Activated CD4-positive, alpha-beta T cell treated with anti-CD3 and anti-CD28 coated beads, Interleukin-2, Interleukin-6, amounts not matched to agents 100 ng/mL and 50 ng/mL, durations not matched to agents 16 hours and 8 hours (primary cell): ENCODE data around the gene PIMREG.

Experiments
- DNase-seq: peaks from one replicate; pipeline ENCODE4 v3.0.0-alpha.2; 2020

Gene PIMREG

GRCh38 chr17:6462692-6463091 is 18.4 kb downstream of the PIMREG start:
- DNase-seq = no peak

GRCh38 chr17:6463616-6464445 is 19.6 kb downstream of the PIMREG start:
- no peak for DNase-seq

GRCh38 chr17:6464446-6465041 is 20.3 kb downstream of the PIMREG start:
- DNase-seq = no peak

GRCh38 chr17:6465206-6466003 is 21.1 kb downstream of the PIMREG start:
- DNase-seq = no peak

GRCh38 chr17:6467567-6467966 is 23.3 kb downstream of the PIMREG start:
- DNase-seq = no peak

GRCh38 chr17:6468051-6468790 is 24.0 kb downstream of the PIMREG start:
- DNase-seq = no peak

- no peak for DNase-seq
Observed at GRCh38 chr17:6470146-6470718, 26.0 kb downstream of the PIMREG start.

- DNase-seq = no peak
Observed at GRCh38 chr17:6470751-6471521, 26.7 kb downstream of the PIMREG start.

GRCh38 chr17:6471531-6472465 is 27.5 kb downstream of the PIMREG start:
- DNase-seq = no peak

GRCh38 chr17:6472517-6472916 is 28.3 kb downstream of the PIMREG start:
- DNase-seq = no peak

- DNase-seq = peak; percentile 76
Observed at GRCh38 chr17:6473128-6473767, 29.0 kb downstream of the PIMREG start.

GRCh38 chr17:6474376-6474775 is 30.1 kb downstream of the PIMREG start:
- DNase-seq = no peak

- no peak for DNase-seq
Observed at GRCh38 chr17:6474906-6475305, 30.7 kb downstream of the PIMREG start.

GRCh38 chr17:6475411-6475810 is 31.2 kb downstream of the PIMREG start:
- no peak for DNase-seq

GRCh38 chr17:6476076-6476809 is 32.0 kb downstream of the PIMREG start:
- no peak for DNase-seq

- no peak for DNase-seq
Observed at GRCh38 chr17:6476810-6477179, 32.5 kb downstream of the PIMREG start.

- no peak for DNase-seq
Observed at GRCh38 chr17:6477831-6478383, 33.7 kb downstream of the PIMREG start.

- DNase-seq = no peak
Observed at GRCh38 chr17:6478486-6478885, 34.2 kb downstream of the PIMREG start.
